Subcutaneous preadipocyte (primary cell): ENCODE data around the gene SMARCA5. TPM values are rescaled to one million over a fixed set of nuclear protein-coding genes. Genes with fewer than 3 reads are reported as not detected.

Experiments
- total RNA-seq: library from RNA; depleted of rRNA; stranded (reverse); fragments of >200 nt; gene quantifications from 2 replicates; pipeline ENCODE4 v1.2.3, GENCODE V29; 2012

The SMARCA5 gene
- 33.8 and 48.9 TPM in 2 replicates for total RNA-seq

GRCh38 chr4:143513314-143514168, at the start of gene SMARCA5:
Gene SMARCA5 (plus strand): TSS chr4:143513702. CDS start chr4:143513925, 223 bp downstream.

Other genes starting within 250 kb of the SMARCA5 start
- gene GAB1, start 176.8 kb upstream of the SMARCA5 start, total RNA-seq: 8.8 and 11.7 TPM in 2 replicates
- gene FREM3, start 187.0 kb downstream of the SMARCA5 start, total RNA-seq: not detected in 2 replicates